ENCODE measurements around the gene INHBE.
"Not testable (repeated sequence)": the region's sequence is repeated elsewhere in the genome, so short reads cannot be mapped to it uniquely, and the experiment has no call there.

INHBE gene

DNA sequence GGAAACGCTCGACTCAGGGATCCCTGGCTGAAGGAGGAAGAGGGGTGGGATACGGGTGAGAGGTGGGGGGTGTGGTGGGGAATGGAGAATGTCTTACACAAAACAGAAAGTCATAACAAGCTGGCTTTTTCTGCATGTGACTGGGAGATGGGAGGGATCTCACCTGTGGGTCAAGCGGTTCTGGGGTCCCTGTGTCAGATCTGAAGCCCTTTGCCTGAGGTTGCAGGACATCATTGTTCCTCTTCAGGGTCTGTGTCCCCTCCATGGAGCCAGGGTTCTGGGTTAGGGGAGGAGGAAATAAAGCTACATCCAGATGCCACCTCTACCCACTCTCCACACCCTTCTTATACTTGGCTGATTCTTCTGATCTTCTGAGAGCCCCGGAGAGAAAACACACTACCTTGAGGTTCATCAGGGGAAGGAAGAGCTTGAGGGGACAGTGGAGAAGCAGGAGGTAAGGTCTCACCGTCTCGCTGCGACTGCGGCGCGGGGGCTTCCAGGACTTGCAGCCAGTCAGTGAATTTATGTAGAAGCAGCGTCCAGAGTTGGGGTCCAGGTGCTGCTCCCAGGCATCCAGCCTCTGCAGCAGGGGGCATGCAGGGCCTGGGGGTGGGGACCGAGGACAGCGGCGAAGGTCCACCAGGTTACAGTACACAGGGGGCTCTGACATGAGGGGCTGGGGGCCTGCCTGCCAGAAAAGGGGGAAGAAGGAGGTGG, 22.0 kb downstream of the INHBE start:
- no peak for DNase-seq

DNA sequence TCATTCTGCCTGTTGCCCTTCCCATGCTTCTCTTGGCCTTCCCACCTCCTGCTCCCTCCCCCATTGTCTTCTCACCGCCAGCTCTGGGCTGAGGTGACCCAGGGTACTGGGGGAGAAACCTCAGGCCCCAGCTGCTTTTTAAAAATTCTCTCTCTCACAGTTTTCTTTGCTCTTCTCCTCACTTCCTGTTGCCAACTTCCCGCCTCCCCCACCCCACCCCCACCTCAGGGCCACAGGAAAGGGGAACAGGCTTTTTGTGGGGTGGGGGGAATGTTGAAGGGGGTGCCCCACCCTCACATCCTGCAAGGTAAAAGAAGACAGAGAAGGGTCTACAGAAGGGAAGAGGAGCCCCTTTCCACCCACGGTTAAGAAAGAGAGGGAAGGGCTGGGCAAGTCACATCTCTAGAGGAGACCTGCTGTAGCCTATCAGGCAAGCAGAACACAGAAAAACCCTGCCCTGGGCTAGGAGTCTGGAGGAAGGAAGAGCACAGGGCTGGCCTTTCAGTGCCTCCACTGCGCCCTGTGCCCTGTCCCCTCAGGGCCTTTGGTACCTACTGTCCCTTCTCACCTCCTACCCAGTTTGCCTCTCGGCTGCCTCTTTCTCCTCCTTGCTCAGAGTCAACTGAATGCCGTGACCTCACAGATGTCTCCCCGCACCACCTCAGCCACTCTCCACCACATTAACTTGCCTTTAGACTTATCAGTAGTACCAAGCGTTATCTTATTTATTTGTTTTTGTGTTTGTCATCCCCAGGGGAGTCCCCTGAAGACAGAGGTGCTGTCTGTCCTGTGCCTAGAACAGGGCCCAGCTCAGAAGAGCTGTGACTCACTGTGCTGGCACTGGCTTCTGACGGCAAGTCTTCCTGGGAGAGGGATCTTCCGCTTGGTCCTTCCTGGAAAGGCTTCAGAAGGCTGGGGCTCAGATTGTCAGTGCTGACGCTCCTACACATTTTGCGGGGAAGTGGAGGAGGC, 22.9 kb downstream of the INHBE start:
- DNase-seq, result no peak

DNA sequence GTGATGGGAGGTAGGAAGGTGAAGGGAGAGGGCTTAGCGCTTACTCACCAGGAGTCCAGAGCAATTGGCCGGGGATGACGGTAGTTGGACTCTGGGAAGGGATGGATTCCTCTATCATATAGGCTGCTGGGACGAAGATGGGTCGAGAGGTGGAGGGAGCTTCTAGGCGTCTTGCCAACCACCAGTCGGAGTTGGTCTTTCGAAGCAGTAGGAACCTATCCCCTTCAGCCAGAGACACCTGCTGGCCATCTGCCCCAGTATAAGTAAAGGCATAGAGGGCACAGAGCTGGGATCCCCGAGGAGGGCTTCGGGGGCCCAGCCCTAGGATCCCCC, 23.9 kb downstream of the INHBE start:
- DNase-seq, result no peak

DNA sequence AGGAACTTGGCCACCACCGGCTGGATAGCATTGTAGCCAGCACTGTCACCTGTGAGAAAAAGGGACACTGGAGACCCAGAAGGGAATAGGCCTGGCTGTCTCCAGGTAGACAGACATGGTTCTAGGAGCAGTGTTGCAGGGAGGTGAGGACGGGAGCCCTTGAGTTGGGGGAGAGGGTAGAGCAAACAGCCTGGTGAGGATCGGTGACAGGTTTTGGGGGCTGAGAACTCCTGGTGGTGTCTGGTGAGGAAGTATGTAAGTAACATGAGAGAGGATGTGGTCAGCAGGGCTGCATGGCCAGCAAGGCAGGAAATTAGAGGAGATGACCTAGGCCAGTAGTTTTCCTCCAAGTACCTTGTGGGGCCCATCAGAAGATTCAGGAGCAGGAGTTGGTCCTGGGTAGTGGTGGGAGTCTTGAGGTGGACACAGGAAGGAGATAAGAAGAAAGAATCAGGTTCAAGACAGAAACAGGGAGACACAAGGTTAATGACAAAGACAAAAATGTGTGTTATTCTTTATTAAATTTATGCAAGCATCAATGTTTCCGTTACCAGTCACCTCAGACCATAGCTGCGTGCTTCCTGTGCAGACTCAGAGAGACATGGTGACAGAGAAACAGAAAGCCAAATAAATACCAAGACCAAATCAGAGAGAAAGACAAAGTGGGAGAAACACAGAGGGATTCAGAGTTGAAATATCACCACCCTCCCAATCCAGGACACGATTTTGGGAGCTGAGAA, 24.4 kb downstream of the INHBE start, which contains the start of gene ARHGAP9:
Gene ARHGAP9, minus strand, starts transcription at position 491 of the 740 bp plus-strand sequence. Its CDS starts 460 bp downstream, at position 31.
- DNase-seq, result no peak

DNA sequence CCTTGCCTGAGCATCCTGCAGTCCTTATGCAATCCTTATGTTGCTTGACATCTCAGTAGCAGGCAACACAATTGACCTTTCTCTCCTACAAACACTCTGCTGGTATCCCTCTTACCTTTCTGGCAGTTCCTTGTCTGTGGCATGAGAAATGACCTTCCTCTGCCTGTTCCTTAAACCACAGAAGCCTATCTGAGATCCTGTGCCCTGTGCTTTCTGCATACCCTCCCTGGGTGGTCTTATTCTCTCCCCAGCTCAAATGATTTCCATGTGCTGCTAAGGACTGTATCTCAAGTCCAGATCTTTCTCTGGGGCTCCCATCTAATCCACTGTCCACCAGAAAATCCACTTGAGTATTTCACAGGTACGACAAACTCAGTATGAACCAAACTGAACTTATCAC, 26.6 kb downstream of the INHBE start:
- no peak for DNase-seq

DNA sequence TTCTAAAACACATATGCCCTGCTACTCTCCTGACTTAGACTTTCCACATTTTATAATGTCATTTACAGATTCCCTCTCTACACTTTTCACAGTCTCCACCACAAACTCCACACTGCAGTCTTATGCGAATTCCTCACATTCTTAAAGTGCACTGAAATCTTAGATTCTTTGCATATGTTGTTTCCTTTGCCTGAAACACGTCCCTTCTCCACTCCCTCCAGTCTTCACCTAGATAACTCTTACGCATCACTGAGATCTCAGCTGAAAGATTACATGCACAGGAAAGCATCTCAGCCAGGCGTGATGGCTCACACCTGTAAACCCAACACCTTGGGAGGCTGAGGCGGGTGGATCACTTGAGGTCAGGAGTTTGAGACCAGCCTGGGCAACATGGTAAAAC, 28.4 kb downstream of the INHBE start:
- DNase-seq, result no peak

DNA sequence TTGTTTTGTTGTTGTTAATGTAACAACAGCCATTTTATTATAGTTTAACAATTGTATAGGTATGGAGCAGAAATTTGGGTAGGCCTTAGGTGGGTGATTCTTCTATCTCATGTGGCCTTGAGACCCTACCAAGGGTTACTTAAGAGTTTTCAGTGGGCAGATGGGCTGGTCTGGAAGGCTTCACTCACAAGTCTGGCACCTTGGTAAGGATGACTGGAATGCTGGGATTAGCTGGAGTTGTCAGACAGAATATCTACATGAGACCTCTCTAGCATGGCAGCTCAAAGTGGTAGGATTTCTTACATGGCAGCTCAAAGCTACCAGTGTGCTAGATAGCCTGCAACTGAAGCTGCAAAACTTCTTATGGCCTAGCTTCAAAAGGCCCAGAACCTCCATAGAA, 30.6 kb downstream of the INHBE start:
- no peak for DNase-seq

DNA sequence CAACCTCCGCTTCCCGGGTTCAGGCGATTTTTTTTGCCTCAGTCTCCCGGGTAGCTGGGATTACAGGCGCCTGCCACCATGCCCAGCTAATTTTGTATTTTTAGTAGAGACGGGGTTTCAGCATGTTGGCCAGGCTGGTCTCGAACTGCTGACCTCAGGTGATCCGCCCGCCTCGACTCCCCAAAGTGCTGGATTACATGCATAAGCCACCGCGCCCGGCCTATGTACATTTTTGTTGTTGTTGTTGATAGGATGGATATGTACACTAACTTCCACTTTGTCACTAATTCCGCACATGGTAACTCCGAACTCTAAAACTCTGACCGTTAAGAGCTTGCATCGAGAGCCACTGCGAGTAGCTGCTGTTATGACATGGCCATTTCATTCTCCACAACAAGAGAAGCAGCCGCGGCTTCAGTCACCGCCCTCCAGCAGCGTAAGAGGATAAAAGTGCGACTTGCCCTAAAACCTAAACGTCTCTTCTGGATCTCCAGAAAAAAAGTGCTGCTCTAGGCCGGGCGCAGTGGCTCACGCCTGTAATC, 32.0 kb downstream of the INHBE start:
- no peak for DNase-seq

DNA sequence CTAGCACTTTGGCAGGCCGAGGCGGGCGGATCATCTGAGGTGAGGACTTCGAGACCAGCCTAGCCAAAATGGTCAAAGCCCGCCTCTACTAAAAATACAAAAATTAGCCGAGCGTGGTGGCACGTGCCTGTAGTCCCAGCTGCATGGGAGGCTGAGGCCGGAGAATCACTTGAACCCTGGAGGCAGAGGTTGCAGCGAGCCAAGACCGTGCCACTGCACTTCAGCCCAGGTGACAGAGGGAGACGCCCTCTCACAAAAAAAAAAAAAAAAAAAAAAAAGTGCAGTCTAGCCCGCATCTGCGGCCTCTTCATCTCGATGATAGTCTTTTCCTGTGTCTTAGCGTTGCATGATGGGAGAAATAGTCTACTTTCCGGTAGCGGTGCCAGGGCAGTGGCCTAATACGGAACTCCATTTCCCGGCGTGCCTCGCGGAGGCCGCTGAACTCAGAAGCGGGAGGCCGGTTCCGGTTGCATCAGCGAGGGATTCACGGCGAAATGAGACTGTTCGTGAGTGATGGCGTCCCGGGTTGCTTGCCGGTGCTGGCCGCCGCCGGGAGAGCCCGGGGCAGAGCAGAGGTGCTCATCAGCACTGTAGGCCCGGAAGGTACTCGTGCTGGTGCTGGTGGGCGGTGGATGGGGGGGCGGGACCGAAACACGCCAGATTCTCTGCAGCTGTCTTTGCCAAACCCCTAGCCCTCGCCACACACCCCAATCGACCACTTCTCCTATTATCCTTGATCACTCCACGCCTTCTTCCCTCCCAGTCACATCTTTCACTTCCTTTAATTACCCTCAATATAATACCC, 32.7 kb downstream of the INHBE start, which contains the start of gene MARS1:
Gene MARS1, plus strand, starts transcription at position 472 of the 805 bp plus-strand sequence. Its CDS starts 23 bp downstream, at position 495.
- peak; percentile 86 for DNase-seq

DNA sequence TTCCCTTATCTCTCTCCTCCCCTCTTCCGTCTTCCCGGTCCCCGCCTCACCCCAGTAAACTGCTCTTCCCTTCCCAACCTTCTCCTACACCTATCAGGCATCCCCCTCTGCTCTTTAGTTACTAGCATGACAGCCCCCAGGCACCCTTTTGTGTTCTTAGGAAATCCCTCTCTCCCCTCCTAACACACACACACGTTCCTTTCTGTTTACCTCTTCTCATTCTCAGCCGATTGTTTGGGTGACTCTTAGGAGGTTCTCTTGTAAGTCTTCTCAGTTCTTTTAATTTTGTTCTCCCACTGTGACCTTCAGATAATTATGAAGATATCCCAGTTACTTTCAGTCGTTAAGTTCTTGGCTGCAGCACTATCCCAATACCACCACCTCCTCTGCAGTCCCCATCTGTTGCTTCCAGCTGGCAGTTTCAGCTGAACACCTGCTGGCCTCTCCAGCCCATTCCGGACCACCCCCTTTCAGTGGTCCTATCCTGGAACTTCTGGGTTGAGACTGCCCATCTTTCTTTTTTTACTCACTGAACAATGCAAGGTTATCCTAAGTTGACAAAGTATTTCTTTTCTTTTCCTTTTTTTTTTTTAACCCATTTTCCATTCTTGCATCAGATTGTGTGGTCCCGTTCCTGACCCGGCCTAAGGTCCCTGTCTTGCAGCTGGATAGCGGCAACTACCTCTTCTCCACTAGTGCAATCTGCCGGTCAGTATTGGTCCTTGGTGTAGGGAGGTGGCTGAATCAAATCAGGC, 33.5 kb downstream of the INHBE start:
- no peak for DNase-seq

DNA sequence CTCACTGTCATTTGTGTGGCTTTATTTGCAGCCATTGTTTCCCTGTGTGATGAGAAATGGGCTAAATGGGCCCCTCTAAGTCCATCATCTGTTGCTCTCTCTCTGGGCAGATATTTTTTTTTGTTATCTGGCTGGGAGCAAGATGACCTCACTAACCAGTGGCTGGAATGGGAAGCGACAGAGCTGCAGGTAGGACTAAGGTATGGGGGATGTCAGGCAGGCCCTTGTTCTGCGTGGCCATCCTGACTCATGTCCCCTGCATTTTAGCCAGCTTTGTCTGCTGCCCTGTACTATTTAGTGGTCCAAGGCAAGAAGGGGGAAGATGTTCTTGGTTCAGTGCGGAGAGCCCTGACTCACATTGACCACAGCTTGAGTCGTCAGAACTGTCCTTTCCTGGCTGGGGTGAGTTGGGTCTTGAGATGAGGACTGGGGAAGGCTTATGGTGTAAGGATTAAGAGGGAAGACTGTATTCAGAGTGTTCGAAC, 34.1 kb downstream of the INHBE start:
- DNase-seq, result no peak

DNA sequence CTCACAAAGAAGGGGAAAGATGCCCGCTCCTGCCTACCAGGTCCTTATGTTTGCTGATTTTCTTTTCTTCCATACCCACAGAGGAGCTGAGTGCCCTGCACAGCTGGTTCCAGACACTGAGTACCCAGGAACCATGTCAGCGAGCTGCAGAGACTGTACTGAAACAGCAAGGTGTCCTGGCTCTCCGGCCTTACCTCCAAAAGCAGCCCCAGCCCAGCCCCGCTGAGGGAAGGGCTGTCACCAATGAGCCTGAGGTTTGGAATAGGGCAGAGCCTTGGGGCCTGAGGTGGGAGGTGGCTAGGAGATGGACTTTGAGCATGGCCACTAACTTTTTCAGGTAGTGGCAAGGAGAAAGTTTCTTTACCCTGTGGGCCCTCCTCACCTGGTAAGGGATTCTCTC, 35.0 kb downstream of the INHBE start:
- no peak for DNase-seq

DNA sequence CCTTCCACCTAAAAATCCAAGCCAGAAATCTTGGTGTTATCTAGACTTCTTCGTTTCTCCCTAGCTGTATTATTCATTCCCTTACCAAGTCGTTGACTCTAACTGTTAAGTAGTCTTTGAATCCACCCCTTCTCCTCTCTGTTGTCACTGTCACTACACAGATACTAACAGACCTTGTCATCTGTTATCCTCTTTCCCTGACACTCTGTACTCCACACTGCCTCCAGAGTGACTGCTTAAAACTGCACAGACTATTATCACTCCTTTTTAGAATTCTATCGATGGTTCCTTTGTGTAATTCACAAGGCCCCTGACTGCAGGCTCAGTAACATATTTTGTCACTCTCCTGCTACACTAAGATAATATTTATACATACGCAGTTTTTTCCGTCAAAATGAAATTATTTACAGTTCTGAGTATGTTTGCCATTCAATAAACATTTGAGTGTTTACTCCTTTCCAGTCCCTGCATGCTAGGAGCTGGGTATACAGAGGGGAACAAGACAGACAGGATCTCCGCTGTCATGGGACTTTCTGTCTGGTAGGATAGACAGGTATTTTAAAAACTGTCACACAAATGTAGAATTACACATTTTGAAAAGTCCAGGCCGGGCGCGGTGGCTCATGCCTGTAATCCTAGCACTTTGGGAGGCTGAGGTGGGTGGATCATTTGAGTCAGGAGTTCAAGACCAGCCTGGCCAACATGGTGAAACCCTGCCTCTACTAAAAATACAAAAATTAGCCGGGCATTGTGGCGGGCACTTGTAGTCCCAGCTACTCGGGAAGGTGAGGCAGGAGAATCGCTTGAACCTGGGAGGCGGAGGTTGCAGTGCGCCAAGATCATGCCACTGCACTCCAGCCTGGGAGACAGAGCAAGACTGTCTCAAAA, 36.5 kb downstream of the INHBE start:
- DNase-seq, result no peak

DNA sequence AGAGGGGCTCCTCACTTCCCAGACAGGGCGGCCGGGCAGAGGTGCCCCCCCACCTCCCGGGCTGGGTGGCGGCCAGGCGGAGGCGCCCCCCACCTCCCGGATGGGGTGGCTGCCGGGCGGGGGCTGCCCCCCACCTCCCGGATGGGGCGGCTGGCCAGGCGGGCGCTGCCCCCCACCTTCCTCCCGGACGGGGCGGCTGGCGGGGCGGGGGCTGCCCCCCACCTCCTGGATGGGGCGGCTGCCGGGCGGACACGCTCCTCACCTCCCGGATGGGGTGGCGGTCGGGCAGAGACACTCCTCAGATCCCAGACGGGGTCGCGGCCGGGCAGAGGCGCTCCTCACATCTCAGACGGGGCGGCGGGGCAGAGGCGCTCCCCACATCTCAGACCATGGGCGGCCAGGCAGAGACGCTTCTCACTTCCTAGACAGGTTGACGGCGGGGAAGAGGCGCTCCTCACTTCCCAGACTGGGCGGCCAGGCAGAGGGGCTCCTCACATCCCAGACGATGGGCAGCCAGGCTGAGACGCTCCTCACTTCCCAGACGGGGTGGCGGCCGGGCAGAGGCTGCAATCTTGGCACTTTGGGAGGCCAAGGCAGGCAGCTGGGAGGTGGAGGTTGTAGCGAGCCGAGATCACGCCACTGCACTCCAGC, 40.1 kb downstream of the INHBE start:
- not testable (repeated sequence) for DNase-seq

DNA sequence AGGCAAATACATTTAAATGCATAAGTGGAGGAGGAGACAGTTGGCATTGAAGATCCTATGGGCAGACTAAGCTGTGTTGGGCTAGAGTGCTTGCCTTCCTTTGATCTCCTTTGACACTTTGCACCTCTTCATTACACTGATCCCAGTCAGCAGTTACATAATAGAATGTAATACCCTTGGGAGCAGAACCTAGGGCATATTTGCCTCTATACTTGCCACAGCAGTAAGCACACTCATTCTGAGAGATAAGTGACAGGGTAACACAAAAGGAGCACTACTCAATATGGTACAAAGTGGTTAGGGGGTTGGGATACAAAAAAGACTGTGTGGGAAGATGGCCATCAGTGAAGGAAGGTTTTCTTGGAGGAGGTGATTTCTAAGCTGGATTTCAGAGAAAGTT, 41.7 kb downstream of the INHBE start:
- no peak for DNase-seq

DNA sequence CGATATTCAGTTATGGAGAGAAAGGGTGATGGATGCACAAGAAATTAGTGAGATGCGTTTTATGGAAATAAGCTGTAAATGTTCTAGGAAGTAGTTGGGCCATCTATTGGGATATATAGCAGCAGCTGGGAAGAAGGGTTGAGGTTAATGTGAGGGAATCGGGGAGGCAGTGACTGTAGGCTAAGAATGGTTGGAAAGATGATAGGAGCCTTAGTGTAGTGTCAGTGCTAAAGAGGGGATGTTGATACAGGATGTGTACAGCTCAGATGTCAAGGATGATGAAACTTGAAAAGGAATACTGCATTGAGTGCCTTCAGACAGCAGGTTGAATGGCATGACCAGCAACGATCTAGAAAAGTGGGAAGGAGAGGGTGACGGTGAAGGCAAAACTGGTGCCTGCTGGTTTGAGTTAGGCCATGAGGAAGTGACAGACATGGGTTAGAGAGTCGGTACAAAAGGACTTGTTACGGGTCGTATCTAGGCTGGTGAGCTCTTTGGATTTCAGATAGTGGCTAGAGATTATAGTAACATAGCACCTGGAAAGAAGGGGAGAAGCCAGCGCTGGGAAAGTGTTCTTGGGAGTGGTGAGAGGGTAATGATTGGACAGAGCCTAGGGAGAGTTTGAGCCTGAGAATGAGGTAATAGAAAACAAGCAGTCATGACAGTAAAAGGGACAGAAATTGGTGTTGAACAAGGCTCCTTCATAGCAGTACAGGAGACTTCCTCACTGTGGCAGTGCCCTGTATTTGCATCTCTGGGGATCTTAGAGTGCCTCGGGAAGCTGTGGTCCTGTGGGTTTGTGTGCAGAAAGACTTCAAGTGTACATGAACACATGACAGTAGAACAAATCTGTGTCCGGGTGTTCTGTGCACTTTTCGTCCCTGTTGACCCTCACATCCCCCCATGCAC, 42.4 kb downstream of the INHBE start:
- DNase-seq, result no peak

DNA sequence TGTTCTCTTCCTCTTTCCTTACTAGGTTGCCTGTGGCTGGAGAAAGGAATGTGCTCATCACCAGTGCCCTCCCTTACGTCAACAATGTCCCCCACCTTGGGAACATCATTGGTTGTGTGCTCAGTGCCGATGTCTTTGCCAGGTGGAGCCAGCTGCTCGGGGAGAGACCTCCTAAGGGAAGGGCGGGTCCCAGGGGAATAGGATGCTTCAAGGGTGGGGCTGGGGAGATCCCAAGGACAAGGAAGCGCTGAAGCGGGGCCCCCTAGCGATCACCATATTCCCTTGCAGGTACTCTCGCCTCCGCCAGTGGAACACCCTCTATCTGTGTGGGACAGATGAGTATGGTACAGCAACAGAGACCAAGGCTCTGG, 43.0 kb downstream of the INHBE start:
- no peak for DNase-seq

DNA sequence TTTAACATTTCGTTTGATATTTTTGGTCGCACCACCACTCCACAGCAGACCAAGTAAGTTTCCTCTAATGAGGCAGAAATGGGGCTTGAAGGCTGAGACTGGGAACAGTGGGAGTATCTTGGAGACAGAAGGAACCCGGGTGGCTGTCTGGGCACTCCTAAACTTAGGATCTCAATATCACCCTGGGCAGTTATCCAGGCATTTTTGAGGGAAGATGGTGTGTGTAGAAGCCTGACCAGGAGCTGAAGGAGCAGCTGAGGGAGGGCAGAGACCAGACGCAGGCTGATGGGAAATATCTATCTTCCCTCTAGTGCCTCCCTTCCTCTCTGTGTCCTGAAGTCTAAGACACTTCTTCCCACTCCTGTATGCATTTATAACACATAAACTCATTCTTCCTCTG, 43.5 kb downstream of the INHBE start:
- DNase-seq, result no peak

DNA sequence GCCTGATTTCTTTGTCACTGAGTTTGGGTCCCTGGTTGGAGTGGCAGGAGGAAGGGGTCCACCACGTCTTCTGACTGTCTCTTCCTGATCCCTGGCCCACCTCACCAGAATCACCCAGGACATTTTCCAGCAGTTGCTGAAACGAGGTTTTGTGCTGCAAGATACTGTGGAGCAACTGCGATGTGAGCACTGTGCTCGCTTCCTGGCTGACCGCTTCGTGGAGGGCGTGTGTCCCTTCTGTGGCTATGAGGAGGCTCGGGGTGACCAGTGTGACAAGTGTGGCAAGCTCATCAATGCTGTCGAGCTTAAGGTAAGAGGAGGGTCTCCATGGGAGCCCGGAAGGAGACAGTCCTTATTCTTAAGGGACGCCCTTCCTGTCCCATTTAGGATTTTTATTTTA, 45.1 kb downstream of the INHBE start:
- DNase-seq, result no peak

Measured in stimulated activated CD4-positive, alpha-beta T cell treated with anti-CD3 and anti-CD28 coated beads, Interleukin-12 subunit alpha, Interleukin-12 subunit beta, amount 100 ng/mL, for 4 hours (primary cell).